ENCODE data around the gene MREG.
"Not testable (repeated sequence)": the region's sequence is repeated elsewhere in the genome, so short reads cannot be mapped to it uniquely, and the experiment has no call there.

Gene MREG

DNA sequence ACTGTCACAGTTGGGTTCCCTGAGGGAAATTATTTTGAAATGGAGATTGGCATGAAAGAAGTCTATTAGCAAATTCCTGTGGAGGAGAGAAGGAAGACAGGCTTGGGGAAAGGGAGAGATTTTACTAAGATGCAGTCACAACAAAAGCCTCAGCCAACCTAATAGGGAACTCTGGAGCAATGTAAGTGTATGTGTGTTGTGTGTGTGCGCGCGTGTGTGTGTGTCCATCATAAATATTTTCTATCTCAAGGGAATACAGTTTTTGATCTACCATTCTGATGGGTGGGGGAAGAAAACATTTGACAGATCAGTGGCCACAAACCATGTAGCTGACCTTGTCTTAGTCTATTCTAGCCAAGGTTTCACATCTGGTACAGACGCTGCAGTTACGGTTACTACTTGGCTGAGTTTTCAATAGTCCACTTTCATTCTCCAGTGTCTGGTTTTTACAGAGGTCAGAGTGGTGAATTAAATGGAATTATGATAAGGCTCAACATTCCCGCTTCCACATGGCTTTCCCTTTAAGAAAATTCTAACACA, 72.6 kb downstream of the MREG start:
- DNase-seq (ENCODE audit: low spot score), result no peak
- TF ChIP-seq, protein P1, sequence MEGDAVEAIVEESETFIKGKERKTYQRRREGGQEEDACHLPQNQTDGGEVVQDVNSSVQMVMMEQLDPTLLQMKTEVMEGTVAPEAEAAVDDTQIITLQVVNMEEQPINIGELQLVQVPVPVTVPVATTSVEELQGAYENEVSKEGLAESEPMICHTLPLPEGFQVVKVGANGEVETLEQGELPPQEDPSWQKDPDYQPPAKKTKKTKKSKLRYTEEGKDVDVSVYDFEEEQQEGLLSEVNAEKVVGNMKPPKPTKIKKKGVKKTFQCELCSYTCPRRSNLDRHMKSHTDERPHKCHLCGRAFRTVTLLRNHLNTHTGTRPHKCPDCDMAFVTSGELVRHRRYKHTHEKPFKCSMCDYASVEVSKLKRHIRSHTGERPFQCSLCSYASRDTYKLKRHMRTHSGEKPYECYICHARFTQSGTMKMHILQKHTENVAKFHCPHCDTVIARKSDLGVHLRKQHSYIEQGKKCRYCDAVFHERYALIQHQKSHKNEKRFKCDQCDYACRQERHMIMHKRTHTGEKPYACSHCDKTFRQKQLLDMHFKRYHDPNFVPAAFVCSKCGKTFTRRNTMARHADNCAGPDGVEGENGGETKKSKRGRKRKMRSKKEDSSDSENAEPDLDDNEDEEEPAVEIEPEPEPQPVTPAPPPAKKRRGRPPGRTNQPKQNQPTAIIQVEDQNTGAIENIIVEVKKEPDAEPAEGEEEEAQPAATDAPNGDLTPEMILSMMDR (IDR thresholded peaks at IDR 0.05; ENCODE audit: extremely low read depth, missing control alignments), result no peak

DNA sequence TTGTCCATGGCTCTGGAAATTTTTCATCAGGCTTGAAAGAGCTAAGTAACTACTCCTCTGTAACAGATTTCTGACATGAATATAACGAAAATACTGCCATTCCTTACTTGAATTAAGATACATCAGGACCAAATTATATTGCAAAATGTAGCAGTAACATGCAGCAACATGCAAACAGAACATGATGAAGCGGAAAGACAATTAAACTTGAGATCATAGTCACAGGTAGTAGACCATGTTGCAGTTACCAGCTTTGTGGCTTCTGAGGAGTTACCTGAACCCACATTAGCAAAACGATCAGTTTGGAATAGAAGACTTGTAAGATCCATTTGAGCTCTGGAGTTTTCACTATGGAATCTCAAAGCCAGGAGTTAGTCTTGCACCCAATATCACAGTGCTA, 76.2 kb downstream of the MREG start:
- DNase-seq (ENCODE audit: low spot score), result no peak
- TF ChIP-seq, protein P1 (IDR thresholded peaks at IDR 0.05; ENCODE audit: extremely low read depth, missing control alignments), result no peak

DNA sequence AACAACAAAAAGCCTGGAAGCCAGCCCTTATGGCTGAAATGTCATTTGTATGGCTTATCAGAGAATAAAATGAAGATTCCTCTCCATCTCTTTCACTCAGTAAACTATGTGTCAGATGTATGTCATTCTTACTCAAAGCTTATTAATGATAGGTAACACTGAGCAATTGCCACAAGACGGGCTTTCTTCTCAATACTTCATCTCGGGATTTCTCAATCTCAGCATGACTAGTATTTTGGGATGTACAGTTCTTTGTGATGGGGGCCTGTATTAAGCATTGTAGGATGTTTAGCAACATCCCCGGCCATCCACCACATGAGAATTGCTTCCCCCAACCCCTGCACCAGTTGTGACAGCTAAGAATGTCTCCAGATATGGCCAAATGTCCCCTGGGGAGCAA, 80.2 kb downstream of the MREG start:
- TF ChIP-seq, protein P1 (IDR thresholded peaks at IDR 0.05; ENCODE audit: extremely low read depth, missing control alignments), result no peak
- no peak for DNase-seq (ENCODE audit: low spot score)

DNA sequence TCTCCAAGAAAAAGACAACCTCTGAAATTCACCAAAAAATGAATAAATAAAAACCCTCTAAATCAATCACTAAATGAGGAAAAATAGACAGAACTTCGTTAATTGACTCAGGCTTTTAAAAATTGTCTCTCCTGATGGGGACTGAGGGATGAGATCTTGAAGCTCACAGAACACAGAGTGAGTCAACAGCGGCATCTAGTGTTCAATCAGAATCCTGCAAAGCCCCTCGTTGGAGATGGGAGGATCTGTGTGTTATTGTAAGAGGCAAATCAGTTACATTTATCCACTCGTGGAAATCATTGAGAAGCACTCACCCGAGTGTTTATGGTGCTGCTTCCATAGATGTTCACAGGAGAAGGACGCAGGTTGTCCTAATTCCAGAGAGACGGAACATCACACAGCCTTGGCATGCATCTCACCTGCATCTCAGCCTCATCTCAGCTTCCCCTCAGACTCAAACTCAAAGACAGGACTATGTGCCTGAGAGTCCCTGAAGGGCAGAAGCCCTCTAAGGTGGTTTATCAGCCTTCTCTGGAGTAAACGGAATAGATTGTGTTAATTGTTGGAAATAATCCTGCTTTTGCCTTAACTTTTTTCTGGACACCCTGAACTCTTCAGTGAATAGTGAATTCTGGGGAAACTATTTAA, 82.0 kb downstream of the MREG start:
- TF ChIP-seq, protein P1 (IDR thresholded peaks at IDR 0.05; ENCODE audit: extremely low read depth, missing control alignments), result peak; percentile 83
- DNase-seq (ENCODE audit: low spot score), result peak; percentile 54

DNA sequence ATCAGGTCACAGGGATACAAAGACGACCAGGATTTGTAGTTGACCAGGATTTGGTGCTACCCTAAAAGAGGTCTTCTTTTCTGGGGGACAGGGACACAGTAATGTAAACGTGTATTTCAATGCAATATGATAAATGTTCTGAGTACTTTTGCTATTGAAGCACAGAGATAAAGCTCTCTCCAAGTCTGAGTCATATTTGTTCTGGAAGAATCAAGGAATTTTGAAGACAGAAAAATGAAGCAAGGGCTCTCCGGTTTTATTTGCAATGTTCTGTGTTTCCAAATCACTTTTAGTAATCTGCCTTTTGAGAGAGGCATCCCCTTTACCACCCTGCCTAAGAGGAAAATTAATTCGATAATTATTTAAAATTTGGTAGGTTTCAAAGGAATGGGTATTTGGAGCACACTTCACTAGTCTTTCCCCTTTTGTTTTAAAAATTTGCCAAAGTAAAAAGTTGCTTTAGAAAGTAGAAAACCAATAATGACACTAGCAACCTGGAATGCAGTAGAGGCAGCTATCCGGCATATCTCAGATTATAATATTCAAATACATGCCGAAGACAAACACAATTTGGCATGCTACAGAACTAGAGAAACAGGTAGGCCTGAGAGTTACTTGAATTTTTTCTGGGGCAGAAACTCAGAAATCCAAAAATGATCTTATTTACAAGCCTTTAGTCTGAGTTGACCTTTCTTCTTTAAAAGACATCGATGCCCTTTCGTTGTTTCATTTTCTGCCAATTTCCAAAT, 82.7 kb downstream of the MREG start:
- no peak for DNase-seq (ENCODE audit: low spot score)
- TF ChIP-seq, protein P1 (IDR thresholded peaks at IDR 0.05; ENCODE audit: extremely low read depth, missing control alignments), result no peak

DNA sequence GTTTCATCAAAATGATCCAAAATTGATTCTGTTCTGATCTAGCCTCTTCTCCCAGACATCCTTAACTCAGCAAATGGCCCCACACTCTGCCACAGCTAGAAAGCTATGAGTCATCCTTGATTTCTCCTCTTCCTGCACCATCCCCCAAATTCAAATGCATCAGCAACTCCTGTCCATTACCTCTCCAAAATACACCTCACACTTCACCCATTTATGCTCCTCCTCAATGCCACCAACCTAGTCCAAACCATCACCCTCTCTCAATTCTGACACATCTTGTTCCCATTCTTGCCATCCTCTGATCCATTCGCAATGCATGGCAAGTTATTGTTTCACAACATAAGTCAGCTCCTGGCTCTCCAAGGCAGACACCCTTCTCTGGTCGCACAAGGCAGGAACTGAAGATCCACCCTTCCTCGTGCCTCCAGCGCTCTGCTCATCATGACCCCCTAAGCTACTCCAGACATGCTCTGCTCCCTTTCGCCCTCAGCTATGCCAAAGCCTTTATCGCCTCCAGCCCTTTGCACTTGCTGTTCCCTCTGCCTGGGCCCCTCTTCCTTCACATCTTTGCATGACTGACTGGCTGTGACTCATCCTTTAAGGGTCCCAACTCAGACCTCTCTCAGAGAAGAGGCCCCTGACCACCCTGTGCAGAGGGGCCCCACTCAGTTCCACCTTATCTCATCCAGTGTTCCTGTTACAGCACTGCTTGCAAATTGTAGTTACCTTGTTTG, 83.6 kb downstream of the MREG start:
- TF ChIP-seq, protein P1 (IDR thresholded peaks at IDR 0.05; ENCODE audit: extremely low read depth, missing control alignments), result no peak
- no peak for DNase-seq (ENCODE audit: low spot score)

DNA sequence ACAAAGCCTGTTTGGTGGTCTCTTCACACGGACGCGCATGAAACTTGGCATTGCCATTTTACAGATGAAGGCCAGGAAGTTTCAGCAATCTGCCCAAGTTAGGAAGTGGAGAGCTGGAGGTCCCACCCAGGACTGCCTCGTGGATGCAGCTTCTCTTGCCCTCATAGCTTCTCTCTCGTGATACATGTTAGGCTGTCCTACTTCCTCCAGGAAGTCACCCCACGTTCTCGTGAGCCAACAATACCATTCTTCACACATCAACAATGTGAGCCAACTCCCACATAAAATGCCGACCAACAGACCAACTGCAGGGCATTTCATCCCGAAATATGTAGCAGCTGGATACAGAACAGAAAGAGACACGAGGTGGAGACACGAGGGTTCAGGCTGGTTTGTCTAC, 85.3 kb downstream of the MREG start:
- no peak for DNase-seq (ENCODE audit: low spot score)
- TF ChIP-seq, protein P1 (IDR thresholded peaks at IDR 0.05; ENCODE audit: extremely low read depth, missing control alignments), result no peak

DNA sequence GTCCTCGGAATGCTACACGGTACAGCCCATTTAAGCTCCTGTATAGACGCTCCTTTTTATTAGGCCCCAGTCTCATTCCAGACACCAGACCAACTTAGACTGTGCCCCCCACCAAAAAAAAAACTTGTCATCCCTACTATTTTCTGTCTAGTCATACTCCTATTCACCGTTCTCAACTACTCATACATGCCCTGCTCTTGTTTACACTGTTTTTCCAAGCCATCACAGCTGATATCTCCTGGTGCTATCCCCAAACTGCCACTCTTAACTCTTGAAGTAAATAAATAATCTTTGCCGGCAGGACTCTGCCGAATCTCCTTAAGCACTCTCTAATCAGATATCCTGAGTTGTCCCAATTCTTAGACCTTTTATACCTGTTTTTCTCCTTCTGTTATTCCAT, 86.4 kb downstream of the MREG start:
- not testable (repeated sequence) for DNase-seq (ENCODE audit: low spot score)
